AG04450 (cell line): ENCODE results near the gene SEMA5A. TPM values are rescaled to one million over a fixed set of nuclear protein-coding genes. Genes with fewer than 3 reads are reported as not detected.

ENCODE experiments used
- CTCF ChIA-PET: fragments of 300-600, 350-600 bp; formaldehyde crosslinking; extraction: SDS; loops from one replicate; lab custom pipeline; 2022; ENCODE audit warnings: antibody characterized with exemption, inconsistent platforms; lab: Charles Lee
- POLR2A ChIA-PET: fragments of 350-600 bp; formaldehyde crosslinking; extraction: SDS; loops from one replicate; lab custom pipeline; 2021; ENCODE audit warnings: antibody characterized with exemption, inconsistent platforms; lab: Yijun Ruan, JAX
- DNase-seq: peaks from one replicate; pipeline ENCODE4 v3.0.0-alpha.2; 2011; ENCODE audit warnings: low read depth, low spot score
- H3K27ac ChIP-seq: one replicate; pipeline ENCODE4 v1.5.1; 2012; ENCODE audit warnings: low read depth, low read length, control low read depth
- H3K27me3 ChIP-seq: one replicate; pipeline ENCODE4 v1.6.0; 2012; ENCODE audit warnings: low read length; ENCODE audit not compliant: control insufficient read depth, insufficient read depth
- H3K4me3 ChIP-seq: 2 replicates; pipeline ENCODE4 v1.5.1; 2011; ENCODE audit warnings: mild to moderate bottlenecking, low read depth, low read length, control low read depth
- H3K9me3 ChIP-seq: 2 replicates; pipeline ENCODE4 v1.5.1; 2012; ENCODE audit warnings: low read length; ENCODE audit not compliant: control insufficient read depth, insufficient read depth
- CTCF ChIP-seq: IDR thresholded peaks from 2 replicates; pipeline ENCODE4 v1.5.1; 2011; ENCODE audit warnings: low read depth, low read length, control low read depth, inconsistent platforms
- polyA plus RNA-seq: library from polyadenylated mRNA; depleted of rRNA; stranded (reverse); fragments of >200 nt; gene quantifications from 2 replicates; pipeline ENCODE4 v1.2.3, GENCODE V29; 2011

SEMA5A gene
- polyA plus RNA-seq, 1 experiment: 31.8 TPM

- POLR2A ChIA-PET: interaction anchor here (1.0 kb wide), 1 partner anchor 10 kb away, joined by 4 read pairs; no protein-coding TSS in a partner anchor
- Histone ChIP-seq H3K27ac (no peak overlapping the region), H3K9me3 (no peaks in the 10 kb centered on the region), H3K27me3 (no peaks in the 10 kb centered on the region), H3K4me3 (no peak overlapping the region)
- no peak for DNase-seq
- CTCF ChIA-PET: no interaction called here
- TF ChIP-seq CTCF: no peak
Measured at GRCh38 chr5:9373571-9373970, 172.3 kb downstream of the SEMA5A start.

- no peak overlapping the region for H3K4me3 ChIP-seq
- TF ChIP-seq CTCF: no peak
- CTCF ChIA-PET: no interaction called here
- no peaks in the 10 kb centered on the region for H3K9me3 ChIP-seq
- DNase-seq: no peak
- POLR2A ChIA-PET: no interaction called here
- H3K27ac ChIP-seq: no peak overlapping the region
- no peaks in the 10 kb centered on the region for H3K27me3 ChIP-seq
Measured at GRCh38 chr5:9370256-9370655, 175.6 kb downstream of the SEMA5A start.

GRCh38 chr5:9365512-9365911 is 180.4 kb downstream of the SEMA5A start:
- H3K9me3 ChIP-seq: no peaks in the 10 kb centered on the region
- TF ChIP-seq CTCF: no peak
- ChIA-PET POLR2A (no interaction called here), CTCF (no interaction called here)
- DNase-seq: no peak
- no peak overlapping the region for H3K4me3 ChIP-seq
- no peak overlapping the region for H3K27ac ChIP-seq
- no peaks in the 10 kb centered on the region for H3K27me3 ChIP-seq

- H3K27me3 ChIP-seq: no peaks in the 10 kb centered on the region
- POLR2A ChIA-PET: interaction anchor here (1.0 kb wide), 1 partner anchor 10 kb away, joined by 4 read pairs; no protein-coding TSS in a partner anchor
- TF ChIP-seq CTCF: no peak
- no peak overlapping the region for H3K4me3 ChIP-seq
- H3K9me3 ChIP-seq: no peaks in the 10 kb centered on the region
- no peak overlapping the region for H3K27ac ChIP-seq
- CTCF ChIA-PET: interaction anchor here (2.7 kb wide), 1 partner anchor 180 kb away, joined by 10 read pairs; no protein-coding TSS in a partner anchor
- DNase-seq: no peak
Measured at GRCh38 chr5:9363449-9363848, 182.4 kb downstream of the SEMA5A start.

GRCh38 chr5:9363026-9363425 is 182.8 kb downstream of the SEMA5A start:
- Histone ChIP-seq H3K9me3 (no peaks in the 10 kb centered on the region), H3K4me3 (no peak overlapping the region), H3K27me3 (no peaks in the 10 kb centered on the region), H3K27ac (no peak overlapping the region)
- no peak for TF ChIP-seq CTCF
- CTCF ChIA-PET: interaction anchor here (2.7 kb wide), 1 partner anchor 181 kb away, joined by 10 read pairs; no protein-coding TSS in a partner anchor
- DNase-seq: no peak
- POLR2A ChIA-PET: no interaction called here
